Activated CD8-positive, alpha-beta memory T cell treated with anti-CD3 and anti-CD28 coated beads, Interleukin-2, amount 50 U/mL, for 1 hour (primary cell): Measurements from ENCODE around the gene MAEA.
"Not testable (repeated sequence)": the region's sequence is repeated elsewhere in the genome, so short reads cannot be mapped to it uniquely, and the experiment has no call there.

Source experiments
- DNase-seq: peaks from one replicate; pipeline ENCODE4 v3.0.0-alpha.2; 2020; ENCODE audit errors: extremely low read depth

Gene MAEA

DNA sequence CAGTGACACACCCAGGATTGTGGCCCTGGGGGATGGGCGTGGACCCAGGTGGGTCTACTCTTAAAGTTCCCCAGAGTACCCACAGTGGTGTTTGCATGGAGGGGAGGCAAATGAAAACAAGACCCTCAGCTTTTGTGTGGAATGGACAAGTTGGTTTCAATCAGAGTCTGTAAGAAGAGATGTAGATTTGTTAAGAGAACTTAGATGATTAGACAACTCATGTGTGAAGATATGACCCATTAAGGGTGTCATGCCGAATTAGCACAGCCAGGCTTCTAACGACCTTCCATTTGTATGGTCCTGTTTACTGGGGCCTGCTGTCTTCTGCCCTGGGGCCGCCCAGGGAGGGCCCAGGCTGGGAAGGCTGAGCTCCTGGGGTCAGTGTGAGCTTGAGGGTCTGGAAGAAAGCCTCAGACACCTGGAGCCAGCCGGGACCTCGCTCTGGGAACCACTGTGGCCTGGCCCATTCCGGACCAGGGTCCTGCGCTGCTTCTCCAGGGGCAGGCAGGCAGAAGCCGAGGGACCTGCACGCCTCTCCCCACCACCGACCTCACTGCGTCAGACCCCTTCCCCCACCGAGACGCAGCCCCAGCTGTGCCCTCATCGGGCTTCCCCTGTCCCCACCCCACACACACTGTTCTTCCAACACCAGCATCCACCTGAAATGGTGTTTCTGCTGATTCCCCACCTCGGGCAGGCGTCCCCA is 77.7 kb downstream of the MAEA start:
- DNase-seq, result no peak

DNA sequence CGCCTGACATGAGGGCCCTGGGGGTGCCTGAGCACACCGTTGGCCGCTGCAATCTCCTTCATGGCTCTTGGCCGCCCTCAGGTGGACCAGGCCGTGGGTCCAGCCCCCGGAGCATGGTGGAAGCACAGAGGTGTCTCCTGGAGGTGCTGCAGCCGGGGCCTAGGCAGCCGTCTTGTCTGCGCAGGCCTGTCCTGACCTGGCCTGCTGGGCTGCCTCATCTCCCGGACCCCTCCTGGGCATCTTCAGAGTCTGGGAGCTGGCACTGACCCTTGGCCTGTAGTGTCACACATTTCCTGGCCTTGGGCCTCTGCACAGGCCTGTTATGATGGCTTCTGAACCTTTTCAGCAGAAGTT is 78.2 kb downstream of the MAEA start:
- no peak for DNase-seq

DNA sequence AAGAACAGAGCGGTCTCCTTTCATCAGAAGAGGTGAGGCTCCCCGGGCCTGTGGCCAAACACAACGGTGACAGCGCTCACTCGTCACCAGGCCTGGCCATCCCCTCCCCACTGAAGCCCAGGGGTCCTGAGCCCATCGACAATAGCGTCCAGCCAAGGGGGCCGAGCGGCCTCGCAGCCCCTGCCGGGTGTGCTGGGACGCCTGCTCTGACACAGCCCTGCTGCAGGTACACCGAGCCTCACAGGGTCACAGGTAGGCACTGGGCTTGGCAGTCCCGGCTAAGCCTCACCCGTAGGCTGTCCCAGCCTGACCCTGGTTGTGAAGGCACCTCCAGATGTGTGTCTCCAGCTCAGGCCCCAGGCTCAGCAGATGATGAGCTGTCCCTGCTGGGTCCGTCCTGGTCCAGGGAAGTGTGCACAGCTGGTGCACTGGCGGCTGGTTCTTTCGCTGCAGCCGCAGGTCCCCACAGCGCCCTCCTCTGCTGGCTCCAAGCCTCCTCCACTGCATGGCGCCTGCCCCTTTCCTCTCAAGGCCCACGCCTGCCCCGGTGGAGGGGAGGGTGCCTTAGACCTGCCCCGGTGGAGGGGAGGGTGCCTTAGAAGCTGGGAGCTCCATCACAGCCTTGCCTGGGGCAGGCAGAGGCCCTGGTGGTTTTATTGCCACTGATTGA is 78.9 kb downstream of the MAEA start:
- DNase-seq, result no peak

DNA sequence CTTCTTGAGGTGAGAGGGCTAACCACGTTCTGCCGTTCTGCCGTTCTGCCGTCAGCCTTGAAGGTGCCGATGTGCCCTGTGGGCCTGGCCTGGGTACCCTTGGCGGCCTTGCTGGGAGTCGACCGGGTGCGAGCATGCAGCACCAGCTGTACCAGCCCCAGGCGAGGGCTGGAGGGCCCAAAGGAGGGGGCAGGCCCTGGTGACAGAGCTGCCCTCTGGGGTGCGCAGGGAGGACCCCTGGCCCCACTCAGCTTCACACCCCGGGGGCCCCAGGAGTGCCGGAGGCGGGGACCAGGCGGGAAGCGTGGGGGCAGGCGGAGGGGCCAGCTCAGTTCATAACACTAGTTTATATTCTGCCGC is 79.4 kb downstream of the MAEA start:
- no peak for DNase-seq

DNA sequence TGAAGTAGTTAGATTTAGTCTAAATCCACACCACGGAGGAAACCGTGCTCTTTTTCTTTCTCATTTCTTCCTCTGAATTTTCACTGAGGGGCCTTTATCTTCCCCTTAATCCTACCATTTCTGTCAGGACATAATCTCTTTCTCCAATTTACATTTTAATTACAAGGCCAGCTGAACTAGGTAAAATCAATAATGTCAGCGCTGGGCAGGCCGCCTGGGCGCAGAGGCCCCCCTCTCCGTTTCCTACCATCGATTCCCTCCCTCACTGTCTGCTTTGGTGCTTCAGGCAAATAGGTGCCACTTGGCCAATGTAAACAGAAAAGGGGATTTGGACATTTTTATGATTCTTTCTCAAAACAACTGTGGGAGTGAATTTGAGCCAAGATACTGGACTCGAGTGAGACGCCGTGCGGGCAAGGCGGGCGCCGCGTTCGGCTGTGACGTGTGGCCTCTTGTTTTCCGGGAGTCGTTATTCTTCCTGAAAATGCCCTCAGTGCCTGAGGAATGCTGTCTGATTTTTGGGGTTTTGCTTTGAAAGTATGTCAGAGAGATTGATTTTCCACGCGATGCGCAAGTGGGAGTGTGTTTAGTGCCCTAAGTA is 79.9 kb downstream of the MAEA start:
- DNase-seq, result no peak

DNA sequence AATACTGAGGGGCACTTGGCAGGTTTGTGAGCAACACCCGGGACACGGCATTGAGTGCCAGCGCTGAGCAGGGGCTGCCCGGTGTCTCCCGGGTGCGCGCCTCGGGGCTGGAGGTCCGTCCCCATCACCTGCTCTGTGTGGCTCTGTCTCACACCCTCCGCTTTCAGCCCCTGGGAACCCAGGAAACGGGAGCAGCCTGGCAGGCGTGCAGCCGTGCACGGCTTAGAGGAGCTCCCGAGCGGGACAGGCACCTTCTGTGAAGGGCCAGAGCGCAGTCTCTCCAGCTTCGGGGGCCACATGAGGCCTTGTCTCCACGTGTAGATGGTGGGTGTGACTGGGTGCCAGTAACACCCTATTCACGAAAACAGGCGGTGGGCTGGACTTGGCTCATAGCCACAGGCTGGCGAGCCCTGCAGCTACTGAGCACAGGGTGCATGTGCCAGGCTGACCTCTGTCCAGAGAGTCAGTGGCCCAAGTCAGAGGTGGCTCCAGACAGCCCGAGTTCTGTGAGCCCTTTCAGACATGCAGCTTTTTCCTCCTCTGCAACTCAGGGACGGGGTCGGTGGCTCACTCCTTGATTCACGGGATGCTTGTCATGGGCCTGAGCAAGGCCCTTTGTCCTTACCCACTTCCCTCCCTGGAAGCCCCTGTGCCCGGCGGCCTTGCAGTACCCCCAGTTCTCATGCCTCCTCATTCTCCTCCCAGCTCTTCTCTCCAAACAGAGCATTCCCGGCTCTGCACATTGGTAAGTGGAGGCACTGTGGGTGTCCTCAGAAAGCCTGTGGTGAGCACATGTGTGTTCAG is 80.8 kb downstream of the MAEA start:
- no peak for DNase-seq

DNA sequence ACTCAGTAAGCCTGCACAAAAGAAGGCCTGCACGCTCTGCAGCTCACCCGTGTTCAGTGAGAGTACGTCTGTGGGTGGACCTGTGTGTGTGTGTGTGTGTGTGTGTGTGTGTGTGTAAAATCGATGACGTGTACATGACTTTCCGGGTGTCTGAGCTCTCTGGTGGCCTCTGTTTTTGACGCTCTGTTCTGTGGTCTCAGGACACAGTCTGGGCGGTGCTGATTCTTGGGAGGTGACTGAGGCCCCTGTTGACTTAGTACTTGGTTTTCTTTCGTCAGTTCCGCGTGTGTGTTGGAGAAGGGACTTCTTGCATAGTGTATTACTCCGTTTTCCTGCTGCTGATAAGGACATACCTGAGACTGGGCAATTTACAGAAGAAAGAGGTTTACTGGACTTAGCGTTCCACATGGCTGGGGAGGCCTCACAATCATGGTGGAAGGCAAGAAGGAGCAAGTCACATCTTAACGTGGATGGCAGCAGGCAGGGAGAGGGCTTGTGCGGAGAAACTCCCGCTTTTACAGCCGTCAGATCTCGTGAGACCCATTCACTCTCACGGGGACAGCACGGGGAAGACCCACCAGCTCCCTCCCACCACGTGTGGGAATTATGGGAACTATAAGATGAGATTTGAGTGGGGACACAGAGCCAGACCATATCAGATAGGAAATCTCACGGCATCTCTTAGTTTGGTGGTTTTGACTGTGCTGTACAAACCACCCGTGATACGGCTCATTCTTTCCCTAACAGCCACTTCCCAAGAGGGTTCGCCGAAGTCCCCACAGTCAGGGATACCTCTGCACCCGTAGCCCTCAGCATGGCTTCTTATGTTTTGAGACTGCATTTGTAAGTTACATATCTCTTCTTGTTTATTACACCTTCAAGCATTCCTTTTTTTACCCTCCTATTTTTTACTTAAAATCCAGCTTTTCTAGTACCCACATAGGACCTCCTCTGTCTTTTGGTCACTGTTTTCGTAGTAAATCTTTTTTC is 81.8 kb downstream of the MAEA start:
- DNase-seq, result no peak

DNA sequence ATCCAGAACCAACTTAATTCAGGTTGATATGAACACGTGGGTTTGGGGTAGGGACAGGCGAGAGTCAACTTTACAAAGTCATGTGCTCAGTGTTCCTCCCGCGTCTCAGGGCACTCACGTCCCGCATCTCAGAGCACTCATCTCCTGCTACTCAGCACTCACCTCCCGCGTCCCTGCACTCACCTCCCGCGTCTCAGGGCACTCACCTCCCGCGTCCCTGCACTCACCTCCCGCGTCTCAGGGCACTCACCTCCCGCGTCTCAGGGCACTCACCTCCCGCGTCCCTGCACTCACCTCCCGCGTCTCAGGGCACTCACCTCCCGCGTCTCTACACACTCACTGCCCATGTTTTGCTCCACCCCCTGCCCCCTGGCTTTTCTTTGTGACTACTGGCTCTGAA is 82.9 kb downstream of the MAEA start:
- not testable (repeated sequence) for DNase-seq

DNA sequence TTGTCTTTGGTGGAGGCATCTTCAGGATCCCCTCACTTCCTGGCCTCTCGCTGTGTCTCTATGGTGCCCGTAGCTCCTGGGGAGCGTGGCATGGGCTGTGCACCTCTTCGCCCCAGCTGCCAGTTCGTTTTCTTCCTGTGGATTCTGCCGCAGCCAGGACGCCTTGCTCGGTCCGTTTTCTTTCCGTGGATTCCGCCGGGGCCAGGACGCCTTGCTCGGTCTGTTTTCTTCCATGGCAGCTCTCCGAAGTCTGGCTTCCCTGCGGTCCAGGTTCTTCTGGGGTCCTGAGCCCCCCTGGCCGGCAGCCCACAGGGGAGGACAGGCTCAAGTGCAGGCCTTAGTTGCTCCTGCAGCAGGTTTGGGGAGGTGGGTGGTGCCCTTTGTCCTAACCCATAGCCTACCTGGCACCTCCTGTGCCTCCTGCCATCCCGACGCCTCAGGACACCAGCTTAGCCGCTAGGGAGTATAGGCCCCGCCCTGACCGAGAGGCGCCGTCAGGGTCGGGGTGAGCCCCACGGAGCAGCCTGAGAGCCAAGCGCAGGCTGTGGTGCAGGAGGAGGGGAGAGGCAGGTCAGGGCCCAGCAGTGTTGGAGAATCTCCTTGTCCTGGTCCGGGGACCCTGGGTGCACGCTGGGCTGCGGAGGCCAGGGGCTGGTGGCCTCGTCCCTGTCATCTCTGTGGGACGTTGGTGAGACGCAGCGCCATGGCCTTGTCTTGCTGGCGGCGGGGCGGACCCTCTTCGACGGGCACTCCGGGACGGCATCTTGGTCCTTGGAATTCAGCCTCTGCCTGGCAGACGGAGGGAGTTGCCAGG is 84.4 kb downstream of the MAEA start:
- no peak for DNase-seq

DNA sequence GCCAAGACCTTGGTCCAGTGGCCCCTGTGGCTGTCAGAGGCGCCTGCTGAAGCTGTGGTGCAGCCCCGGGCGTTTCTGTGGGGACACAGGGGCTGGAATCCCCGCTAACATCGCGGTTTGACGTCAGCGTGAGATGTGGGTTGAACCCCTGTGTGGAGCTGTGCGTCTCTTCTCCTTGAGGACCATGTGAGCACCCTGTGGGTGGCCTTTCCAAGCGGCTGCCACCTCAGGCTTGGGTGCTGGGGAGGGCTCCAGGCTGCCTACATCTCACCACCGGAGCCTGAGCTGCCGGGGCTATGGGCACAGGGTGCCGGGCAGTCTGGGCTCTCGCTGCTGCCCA is 85.0 kb downstream of the MAEA start:
- DNase-seq, result no peak

DNA sequence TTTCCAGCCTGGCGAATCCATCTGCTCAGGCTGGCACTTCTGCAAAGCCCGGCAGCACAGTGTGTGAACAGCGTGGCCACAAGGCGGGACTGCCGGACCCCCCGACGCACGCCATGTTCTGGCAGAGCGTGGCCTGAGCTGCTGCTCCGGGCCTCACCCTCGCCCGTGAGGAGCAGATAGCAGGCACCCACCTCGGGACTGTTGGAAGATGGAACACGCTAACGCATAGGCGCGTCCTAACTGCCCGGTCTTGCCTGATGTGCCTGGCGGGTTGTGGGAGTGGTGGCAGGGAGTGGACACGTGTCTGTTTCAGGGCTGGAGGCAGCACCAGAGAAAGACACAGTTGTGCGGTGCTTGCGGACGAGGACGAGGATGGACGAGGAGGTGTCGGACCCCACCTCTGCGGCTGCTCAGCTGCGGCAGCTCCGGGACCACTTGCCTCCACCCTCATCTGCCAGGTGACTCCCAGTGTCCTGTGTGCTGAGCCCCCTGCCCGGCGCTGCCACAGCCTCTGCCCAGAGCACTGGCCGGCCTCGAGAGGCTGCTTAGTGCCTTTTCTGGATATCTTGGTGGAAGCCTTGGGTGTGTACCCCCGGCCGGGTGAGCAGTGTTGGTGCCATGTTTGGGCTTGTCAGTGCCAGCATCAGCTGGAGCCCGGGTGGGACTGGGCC is 85.5 kb downstream of the MAEA start:
- DNase-seq, result no peak

DNA sequence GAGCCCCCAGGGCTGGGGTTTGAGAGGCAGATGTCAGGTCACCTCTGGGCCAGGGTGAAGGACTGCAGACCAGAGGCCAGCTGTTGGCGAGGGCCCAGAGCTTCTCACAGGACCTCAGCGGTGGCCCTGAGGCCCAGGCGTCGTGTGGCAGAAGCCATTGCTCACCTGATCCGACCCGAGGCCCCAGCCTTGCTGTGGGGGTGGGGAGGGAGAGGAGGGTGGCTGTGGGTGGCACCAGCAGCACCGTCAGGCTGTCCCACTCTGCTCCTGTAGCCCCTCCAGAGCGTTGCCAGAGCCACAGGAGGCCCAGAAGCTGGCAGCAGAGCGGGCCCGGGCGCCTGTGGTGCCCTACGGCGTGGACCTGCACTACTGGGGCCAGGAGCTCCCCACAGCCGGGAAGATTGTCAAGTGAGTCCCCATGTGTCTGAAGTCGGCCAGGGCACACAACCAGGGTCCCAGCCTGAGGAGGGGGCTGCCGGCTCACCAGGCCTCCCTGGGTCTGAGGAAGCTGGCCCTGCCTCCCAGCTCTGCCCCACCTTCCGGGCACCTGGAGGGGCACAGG is 86.2 kb downstream of the MAEA start:
- DNase-seq, result no peak

DNA sequence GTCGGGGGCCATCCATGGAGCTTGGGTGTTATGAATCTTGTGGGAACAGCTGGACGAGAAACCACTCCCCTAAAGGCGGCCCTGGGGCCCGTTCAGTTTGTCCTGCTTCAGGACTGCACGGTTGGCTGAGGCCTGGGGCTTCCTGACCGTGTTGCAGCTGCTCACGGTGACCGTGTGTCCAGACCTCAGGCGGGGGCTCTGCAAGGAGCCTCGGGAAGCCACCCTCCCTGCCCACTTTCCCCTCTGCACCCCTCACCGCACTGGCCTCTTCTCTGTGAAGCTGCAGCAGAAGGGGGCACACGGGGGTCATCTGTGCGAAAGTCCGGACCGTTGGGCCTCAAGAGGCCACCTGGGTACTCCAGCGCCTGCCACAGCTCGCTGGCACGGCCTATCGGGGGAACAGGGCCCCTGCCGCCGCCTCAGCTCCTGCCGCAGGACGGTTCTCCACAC is 86.7 kb downstream of the MAEA start:
- no peak for DNase-seq

DNA sequence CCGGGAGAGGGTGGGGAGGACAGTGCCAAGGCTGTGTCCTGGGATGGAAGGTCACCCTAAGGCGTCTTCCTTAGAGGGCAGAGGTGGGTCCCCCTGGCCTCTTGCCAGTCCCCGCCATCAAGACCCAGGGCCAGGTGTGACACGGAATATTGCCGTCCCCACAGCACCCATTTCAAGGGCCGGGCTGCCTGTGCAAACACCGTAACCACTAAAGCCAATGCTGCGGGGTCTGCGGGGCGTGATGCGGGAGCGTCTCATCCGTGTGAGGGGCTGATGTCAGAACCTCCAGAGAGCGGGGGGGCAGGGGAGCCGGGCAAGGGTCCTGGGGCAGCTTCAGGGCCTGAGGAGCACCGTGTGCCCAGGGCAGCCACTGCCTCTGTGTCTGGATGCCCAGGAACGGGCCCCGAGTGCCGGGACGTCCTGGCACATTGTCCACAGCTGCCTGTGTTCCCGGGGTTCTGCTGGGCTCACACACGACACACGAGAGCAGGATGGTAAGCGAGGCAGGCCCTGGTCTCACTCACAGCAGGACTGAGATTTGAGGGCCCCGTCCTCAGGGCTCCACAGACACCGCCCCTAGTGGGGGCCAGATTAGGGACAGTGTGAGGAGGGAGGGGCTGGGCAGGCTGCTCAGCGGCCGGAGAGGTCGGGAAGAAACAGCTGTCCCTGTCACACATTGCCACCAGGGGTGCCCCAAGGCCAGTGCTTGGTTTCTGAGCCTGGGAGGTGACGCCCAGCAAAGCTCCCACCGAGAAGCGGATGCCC is 87.3 kb downstream of the MAEA start:
- DNase-seq, result no peak

DNA sequence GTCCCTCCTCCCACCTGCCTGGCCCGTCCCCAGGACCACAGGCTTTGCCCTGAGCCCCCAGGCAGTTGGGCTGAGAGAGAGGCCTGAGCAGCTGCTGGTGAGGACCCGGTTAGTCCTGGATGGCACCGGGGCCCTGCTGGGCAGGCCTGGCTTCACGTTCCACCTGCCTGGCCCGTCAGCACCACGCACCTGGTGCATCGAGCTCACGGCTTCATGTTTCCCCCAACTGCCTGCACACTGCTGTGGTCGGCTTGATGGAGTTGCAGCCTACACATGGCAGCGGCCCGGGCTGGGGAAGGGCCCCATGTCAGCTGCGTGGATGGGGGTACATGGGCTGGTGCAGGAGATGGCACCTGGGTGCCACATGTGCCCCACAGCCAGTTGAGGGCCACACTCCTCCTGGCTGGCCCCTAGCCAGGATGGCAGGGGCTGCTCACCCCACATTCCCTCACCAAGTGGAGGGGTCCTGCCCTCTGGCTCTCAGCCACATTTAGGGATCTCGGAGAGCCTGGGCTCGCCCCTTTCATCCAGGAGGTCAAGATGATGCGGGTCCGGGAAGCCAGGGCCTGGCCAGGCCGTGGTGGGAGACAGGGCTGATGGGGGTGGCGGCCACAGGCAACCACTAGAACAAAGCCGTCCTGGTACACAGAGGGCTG is 88.0 kb downstream of the MAEA start:
- no peak for DNase-seq

DNA sequence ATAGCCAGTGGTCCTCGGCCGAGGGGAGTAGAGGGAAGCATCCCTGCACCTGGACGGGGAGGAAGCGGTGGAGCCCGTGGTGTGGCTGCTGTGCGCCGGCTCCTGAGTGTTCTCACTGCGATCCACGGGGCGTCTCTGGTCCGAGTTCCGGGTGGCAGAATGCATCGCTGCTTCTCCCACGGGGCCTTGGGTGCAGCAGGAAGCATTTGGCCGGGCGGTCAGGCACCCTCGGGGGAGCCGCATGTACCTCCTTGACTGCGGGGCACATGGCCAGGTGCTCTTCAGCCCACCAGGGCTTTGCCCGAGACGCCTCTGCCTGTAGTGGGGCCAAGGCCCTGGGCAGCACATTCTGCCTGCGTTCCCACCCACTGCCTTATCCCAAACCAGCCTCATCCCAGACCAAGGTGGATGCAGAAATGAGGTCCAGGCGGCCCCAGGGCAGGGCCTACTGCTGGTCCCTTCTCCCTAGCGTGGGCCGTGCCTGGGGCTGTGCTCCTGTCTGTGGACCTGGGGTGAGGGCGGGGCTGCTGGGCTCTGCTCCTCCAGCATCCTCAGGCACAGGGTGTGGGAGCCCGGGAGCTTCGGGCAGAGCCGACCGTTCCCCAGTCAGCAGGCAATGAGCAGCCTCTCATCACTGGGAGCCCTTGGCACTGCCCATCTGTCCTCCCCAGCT is 89.0 kb downstream of the MAEA start:
- DNase-seq, result no peak

DNA sequence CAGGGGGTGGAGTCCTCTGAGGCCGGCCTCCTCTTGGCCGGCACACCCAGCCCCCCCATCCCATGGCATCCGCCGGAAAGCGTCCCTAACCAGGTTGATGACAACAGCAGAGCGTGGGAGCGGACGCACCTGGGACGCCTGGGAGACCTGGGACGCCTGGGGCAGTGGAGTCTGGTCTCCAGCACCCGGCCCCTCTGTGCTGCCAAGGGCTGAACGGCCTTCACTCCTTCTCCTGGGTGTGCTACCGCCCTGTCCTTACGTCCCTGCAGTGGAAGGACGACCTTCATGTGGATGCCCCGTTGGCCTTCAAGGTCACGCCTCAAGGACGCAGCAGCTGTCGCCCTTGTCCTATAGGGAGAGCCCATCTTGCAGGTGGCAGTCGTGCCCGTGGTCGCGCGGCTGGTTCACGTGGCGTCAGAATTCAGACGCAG is 89.7 kb downstream of the MAEA start:
- DNase-seq, result no peak

DNA sequence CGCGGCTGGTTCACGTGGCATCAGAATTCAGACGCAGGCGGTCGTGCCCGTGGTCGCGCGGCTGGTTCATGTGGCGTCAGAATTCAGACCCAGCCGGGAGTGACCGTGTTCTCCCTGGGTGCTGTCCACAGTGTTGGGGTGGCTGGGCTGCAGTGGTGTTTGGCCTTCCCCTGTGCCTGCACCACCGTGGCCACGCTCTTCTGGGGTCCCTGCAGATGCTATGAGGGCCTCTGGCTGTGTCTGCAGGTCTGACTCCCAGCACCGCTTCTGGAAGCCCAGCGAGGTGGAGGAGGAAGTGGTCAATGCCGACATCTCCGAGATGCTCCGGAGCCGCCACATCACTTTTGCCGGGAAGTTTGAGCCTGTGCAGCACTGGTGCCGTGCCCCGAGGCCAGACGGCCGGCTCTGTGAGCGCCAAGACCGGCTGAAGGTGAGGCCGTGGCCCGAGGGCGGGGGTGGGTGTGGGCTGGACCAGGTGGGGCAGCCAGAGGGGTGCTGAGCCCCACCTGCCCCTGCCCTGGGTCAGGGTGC is 90.2 kb downstream of the MAEA start:
- DNase-seq, result no peak
